ENCODE results near the gene TSHZ3.

The TSHZ3 gene

GRCh38 chr19:31334849-31335624 is 14.2 kb downstream of the TSHZ3 start:
- DNase-seq (ENCODE audit: extremely low spot score) = no peak
- TF ChIP-seq HDGF (IDR thresholded peaks at IDR 0.05; ENCODE audit: borderline replicate concordance) (no peak), SUZ12 (IDR thresholded peaks at IDR 0.05) (no peak), BHLHE40 (IDR thresholded peaks at IDR 0.05; ENCODE audit: borderline replicate concordance) (no peak), PKNOX1 (IDR thresholded peaks at IDR 0.05) (no peak), FOXM1 (IDR thresholded peaks at IDR 0.05; ENCODE audit: borderline replicate concordance) (no peak), L3MBTL2 (conservative IDR thresholded peaks at IDR 0.05) (no peak), ELF4 (IDR thresholded peaks at IDR 0.05) (no peak), CTBP1 (IDR thresholded peaks at IDR 0.05; ENCODE audit: borderline replicate concordance) (no peak)
- POLR2A ChIA-PET = no interaction called here
- CTCF ChIA-PET = no interaction called here

- ChIA-PET CTCF (no interaction called here), POLR2A (no interaction called here)
- DNase-seq (ENCODE audit: extremely low spot score) = no peak
- TF ChIP-seq FOXA1 (IDR thresholded peaks at IDR 0.05) (no peak), FOXM1 (IDR thresholded peaks at IDR 0.05; ENCODE audit: borderline replicate concordance) (no peak), ELF4 (IDR thresholded peaks at IDR 0.05) (no peak), BHLHE40 (IDR thresholded peaks at IDR 0.05; ENCODE audit: borderline replicate concordance) (no peak), SP1 (IDR thresholded peaks at IDR 0.05) (no peak), PKNOX1 (IDR thresholded peaks at IDR 0.05) (no peak), TARDBP (IDR thresholded peaks at IDR 0.05) (no peak), LEF1 (IDR thresholded peaks at IDR 0.05; ENCODE audit: borderline replicate concordance) (no peak), ZNF384 (IDR thresholded peaks at IDR 0.05) (no peak), HDGF (IDR thresholded peaks at IDR 0.05; ENCODE audit: borderline replicate concordance) (no peak), NFRKB (IDR thresholded peaks at IDR 0.05) (no peak), SUZ12 (IDR thresholded peaks at IDR 0.05) (no peak)
Observed at GRCh38 chr19:31334101-31334848, 15.0 kb downstream of the TSHZ3 start.

GRCh38 chr19:31332096-31332495 is 17.1 kb downstream of the TSHZ3 start:
- no peak for DNase-seq (ENCODE audit: extremely low spot score)
- TF ChIP-seq BHLHE40 (IDR thresholded peaks at IDR 0.05; ENCODE audit: borderline replicate concordance) (no peak), ELF4 (IDR thresholded peaks at IDR 0.05) (no peak), SUZ12 (IDR thresholded peaks at IDR 0.05) (no peak), PKNOX1 (IDR thresholded peaks at IDR 0.05) (no peak), FOXA1 (IDR thresholded peaks at IDR 0.05) (no peak), FOXM1 (IDR thresholded peaks at IDR 0.05; ENCODE audit: borderline replicate concordance) (no peak), ZNF384 (IDR thresholded peaks at IDR 0.05) (no peak)
- POLR2A ChIA-PET = no interaction called here
- CTCF ChIA-PET = no interaction called here

- CTCF ChIA-PET = no interaction called here
- DNase-seq (ENCODE audit: extremely low spot score) = no peak
Observed at GRCh38 chr19:31331536-31331935, 17.7 kb downstream of the TSHZ3 start.

GRCh38 chr19:31330761-31331160 is 18.5 kb downstream of the TSHZ3 start:
- no peak for TF ChIP-seq LEF1 (IDR thresholded peaks at IDR 0.05; ENCODE audit: borderline replicate concordance)
- no peak for TF ChIP-seq L3MBTL2 (conservative IDR thresholded peaks at IDR 0.05)
- no peak for TF ChIP-seq ELF4 (IDR thresholded peaks at IDR 0.05)
- no peak for TF ChIP-seq TARDBP (IDR thresholded peaks at IDR 0.05)
- no peak for TF ChIP-seq BHLHE40 (IDR thresholded peaks at IDR 0.05; ENCODE audit: borderline replicate concordance)
- TF ChIP-seq ZNF384 (IDR thresholded peaks at IDR 0.05) = no peak
- no peak for TF ChIP-seq SP1 (IDR thresholded peaks at IDR 0.05)
- TF ChIP-seq FOXM1 (IDR thresholded peaks at IDR 0.05; ENCODE audit: borderline replicate concordance) = no peak
- no peak for TF ChIP-seq ARNT (IDR thresholded peaks at IDR 0.05)
- no peak for TF ChIP-seq CTBP1 (IDR thresholded peaks at IDR 0.05; ENCODE audit: borderline replicate concordance)
- no peak for DNase-seq (ENCODE audit: extremely low spot score)
- ChIA-PET CTCF (no interaction called here), POLR2A (interaction anchor here (0.5 kb wide), 1 partner anchor 1522 kb away, joined by 3 read pairs; no protein-coding TSS in a partner anchor)

More at GRCh38 chr19:31331536-31331935, 17.7 kb downstream of the TSHZ3 start:
- no peak for TF ChIP-seq SP1 (IDR thresholded peaks at IDR 0.05)
- TF ChIP-seq NFRKB (IDR thresholded peaks at IDR 0.05) = no peak
- no peak for TF ChIP-seq CTBP1 (IDR thresholded peaks at IDR 0.05; ENCODE audit: borderline replicate concordance)
- TF ChIP-seq FOXA1 (IDR thresholded peaks at IDR 0.05) = no peak
- TF ChIP-seq ZNF384 (IDR thresholded peaks at IDR 0.05) = no peak
- no peak for TF ChIP-seq TARDBP (IDR thresholded peaks at IDR 0.05)
- TF ChIP-seq L3MBTL2 (conservative IDR thresholded peaks at IDR 0.05) = no peak
- no peak for TF ChIP-seq FOXK2 (IDR thresholded peaks at IDR 0.05)
- no peak for TF ChIP-seq SUZ12 (IDR thresholded peaks at IDR 0.05)
- no peak for TF ChIP-seq ELF4 (IDR thresholded peaks at IDR 0.05)
- TF ChIP-seq HDGF (IDR thresholded peaks at IDR 0.05; ENCODE audit: borderline replicate concordance) = no peak
- TF ChIP-seq ARNT (IDR thresholded peaks at IDR 0.05) = no peak
- TF ChIP-seq FOXM1 (IDR thresholded peaks at IDR 0.05; ENCODE audit: borderline replicate concordance) = no peak
- TF ChIP-seq LEF1 (IDR thresholded peaks at IDR 0.05; ENCODE audit: borderline replicate concordance) = no peak
- TF ChIP-seq PKNOX1 (IDR thresholded peaks at IDR 0.05) = no peak
- POLR2A ChIA-PET = no interaction called here

All from HEK293T (cell line).